H1 (cell line): ENCODE measurements around the gene ZNF74.

Experiments used
- CTCF ChIP-seq, 3 experiments: IDR thresholded peaks; 1 replicate in 2 of 3; 2 replicates in 1 of 3; pipeline versions ENCODE4 v1.5.1 to v1.6.1; 2011; ENCODE audit warnings: low read length in 3 of 3, mild to moderate bottlenecking in 3 of 3, inconsistent platforms in 2 of 3, low read depth in 1 of 3, moderate library complexity in 1 of 3; ENCODE audit not compliant: insufficient read depth in 1 of 3; ENCODE audit errors: control extremely low read depth in 1 of 3
- MAX ChIP-seq: IDR thresholded peaks from 2 replicates; pipeline ENCODE4 v1.6.1; 2012; ENCODE audit warnings: inconsistent platforms

GRCh38 chr22:20398420-20398819, 4.5 kb downstream of the ZNF74 start:
- no peak for TF ChIP-seq CTCF (IDR thresholded peaks at IDR 0.05; ENCODE audit: control extremely low read depth in 1 of 3, insufficient read depth in 1 of 3, low read depth in 1 of 3, low read length in 3 of 3)
- no peak for TF ChIP-seq MAX
